Measurements from ENCODE around the gene USP16.

GRCh38 chr21:29085106-29085752, 60.8 kb downstream of the USP16 start:
- no peak for TF ChIP-seq BHLHE40 (IDR thresholded peaks at IDR 0.05; ENCODE audit: borderline replicate concordance)
- no peak for TF ChIP-seq SP1 (IDR thresholded peaks at IDR 0.05)
- no peak for TF ChIP-seq ARNT (IDR thresholded peaks at IDR 0.05)
- no peak for TF ChIP-seq FOXM1 (IDR thresholded peaks at IDR 0.05; ENCODE audit: borderline replicate concordance)
- TF ChIP-seq SUZ12 (IDR thresholded peaks at IDR 0.05), result no peak

Data from HEK293T (cell line).